IMR-90 (cell line): Measurements from ENCODE around the gene FAS. TPM values are rescaled to one million over a fixed set of nuclear protein-coding genes. Genes with fewer than 3 reads are reported as not detected.

ENCODE experiments used
- ATAC-seq: fragments of 200-7000 bp; cut with Tn5 transposase; 2 replicates; pipeline ENCODE4 v1.9.1; 2020; ENCODE audit warnings: low read depth, mild to moderate bottlenecking, moderate library complexity
- BruUV-seq: library from RNA; stranded (reverse); fragments of 400-500 nt; replicated peaks from 2 replicates; lab custom pipeline; 2021; lab: Mats Ljungman, UMichigan
- CTCF ChIA-PET: fragments of 300-600 bp; formaldehyde crosslinking; extraction: SDS; loops from one replicate; lab custom pipeline; 2021; ENCODE audit warnings: antibody characterized with exemption; lab: Yijun Ruan, JAX
- POLR2A ChIA-PET: fragments of 300-600 bp; sonication (Branson Sonifier 250); formaldehyde crosslinking; loops from one replicate; lab custom pipeline; 2022; ENCODE audit warnings: antibody characterized with exemption; ENCODE audit not compliant: unreplicated experiment; lab: Charles Lee
- DNase-seq: peaks from one replicate; pipeline ENCODE4 v3.0.0; 2013
- H2AFZ ChIP-seq: replicated peaks from 2 replicates; pipeline ENCODE3; 2013; ENCODE audit warnings: low read length, mild to moderate bottlenecking; ENCODE audit not compliant: poor library complexity
- H2AK5ac ChIP-seq: 2 replicates; pipeline ENCODE4 v1.6.1; 2013; ENCODE audit warnings: low read depth, low read length, inconsistent platforms
- H2AK9ac ChIP-seq: replicated peaks from 2 replicates; pipeline ENCODE3; 2013; ENCODE audit warnings: mild to moderate bottlenecking, low read depth, low read length, moderate library complexity; ENCODE audit not compliant: poor library complexity
- H2BK120ac ChIP-seq: 2 replicates; pipeline ENCODE4 v1.6.1; 2013; ENCODE audit warnings: low read depth, low read length, inconsistent platforms
- H2BK15ac ChIP-seq: 3 replicates; pipeline ENCODE4 v1.6.1; 2013; ENCODE audit warnings: low read depth, low read length, inconsistent platforms
- H2BK20ac ChIP-seq: 2 replicates; pipeline ENCODE4 v1.6.1; 2013; ENCODE audit warnings: low read depth, mild to moderate bottlenecking, inconsistent platforms, low read length, moderate library complexity
- H2BK5ac ChIP-seq: 2 replicates; pipeline ENCODE4 v1.6.1; 2013; ENCODE audit warnings: mild to moderate bottlenecking, low read depth, low read length, inconsistent platforms; ENCODE audit not compliant: poor library complexity, severe bottlenecking
- H3K14ac ChIP-seq: replicated peaks from 2 replicates; pipeline ENCODE4 v1.6.1; 2013; ENCODE audit warnings: low read depth, low read length, inconsistent platforms
- H3K18ac ChIP-seq: 2 replicates; pipeline ENCODE4 v1.6.1; 2013; ENCODE audit warnings: low read depth, low read length, control low read depth
- H3K23ac ChIP-seq: 2 replicates; pipeline ENCODE4 v1.6.1; 2013; ENCODE audit warnings: low read depth, low read length, inconsistent platforms
- H3K27ac ChIP-seq: 2 replicates; pipeline ENCODE4 v1.5.1; 2013; ENCODE audit warnings: mild to moderate bottlenecking, control low read depth, low read length; ENCODE audit not compliant: insufficient read depth
- H3K27me3 ChIP-seq: 2 replicates; pipeline ENCODE4 v1.6.1; 2013; ENCODE audit warnings: low read length; ENCODE audit not compliant: control insufficient read depth, insufficient read depth
- H3K36me3 ChIP-seq: 2 replicates; pipeline ENCODE4 v1.6.1; 2013; ENCODE audit warnings: low read length, mixed read lengths; ENCODE audit not compliant: control insufficient read depth, insufficient read depth
- H3K4ac ChIP-seq: 2 replicates; pipeline ENCODE4 v1.6.1; 2013; ENCODE audit warnings: low read depth, low read length, inconsistent platforms
- H3K4me1 ChIP-seq: 2 replicates; pipeline ENCODE4 v1.6.1; 2013; ENCODE audit warnings: low read length, mixed read lengths; ENCODE audit not compliant: control insufficient read depth, insufficient read depth
- H3K4me2 ChIP-seq: 2 replicates; pipeline ENCODE4 v1.6.1; 2013; ENCODE audit warnings: low read depth, mild to moderate bottlenecking, control low read depth, low read length, moderate library complexity
- H3K4me3 ChIP-seq: 2 replicates; pipeline ENCODE4 v1.5.1; 2013; ENCODE audit warnings: low read depth, mild to moderate bottlenecking, control low read depth, low read length, moderate library complexity; ENCODE audit not compliant: insufficient read depth
- H3K56ac ChIP-seq: 2 replicates; pipeline ENCODE4 v1.6.1; 2013; ENCODE audit warnings: low read length, inconsistent platforms; ENCODE audit not compliant: insufficient read depth; ENCODE audit errors: extremely low read depth
- H3K79me1 ChIP-seq, 2 experiments: 2 replicates each; pipeline ENCODE4 v1.6.1; 2013; ENCODE audit warnings: low read length in 2 of 2, inconsistent platforms in 1 of 2, low read depth in 1 of 2
- H3K9ac ChIP-seq: 2 replicates; pipeline ENCODE4 v1.6.1; 2013; ENCODE audit warnings: low read depth, low read length, control low read depth
- H3K9me1 ChIP-seq: 2 replicates; pipeline ENCODE4 v1.6.1; 2013; ENCODE audit warnings: low read length, inconsistent platforms; ENCODE audit not compliant: insufficient read depth
- H3K9me3 ChIP-seq: 2 replicates; pipeline ENCODE4 v1.6.1; 2013; ENCODE audit warnings: low read length; ENCODE audit not compliant: control insufficient read depth, insufficient read depth
- H4K20me1 ChIP-seq: 2 replicates; pipeline ENCODE4 v1.6.1; 2013; ENCODE audit warnings: low read length, inconsistent platforms; ENCODE audit not compliant: insufficient read depth
- H4K5ac ChIP-seq: 2 replicates; pipeline ENCODE4 v1.6.1; 2013; ENCODE audit warnings: mild to moderate bottlenecking, low read depth, low read length, control low read depth
- H4K8ac ChIP-seq, 2 experiments: 2 replicates each; pipeline ENCODE4 v1.6.1; 2013; ENCODE audit warnings: low read depth in 2 of 2, low read length in 2 of 2, control low read depth in 1 of 2, inconsistent platforms in 1 of 2
- H4K91ac ChIP-seq: 2 replicates; pipeline ENCODE4 v1.6.1; 2013; ENCODE audit warnings: low read depth, low read length, inconsistent platforms; ENCODE audit not compliant: insufficient read depth
- CTCF ChIP-seq: conservative IDR thresholded peaks from 2 replicates; pipeline ENCODE4 v1.5.1; 2012; ENCODE audit warnings: mild to moderate bottlenecking, low read depth, low read length, improper control_type of control experiment
- ELK1 ChIP-seq: fragments of 150-350 bp; IDR thresholded peaks from 2 replicates; pipeline ENCODE4 v1.6.1; 2016; ENCODE audit warnings: low read depth, mild to moderate bottlenecking, low read length, moderate library complexity, borderline replicate concordance
- FOS ChIP-seq: fragments of 150-350 bp; IDR thresholded peaks from 2 replicates; pipeline ENCODE4 v1.6.1; 2016; ENCODE audit warnings: low read depth, low read length
- NFE2L2 ChIP-seq: fragments of 150-350 bp; IDR thresholded peaks from 2 replicates; pipeline ENCODE4 v1.6.1; 2016; ENCODE audit warnings: low read depth, mild to moderate bottlenecking, low read length
- RAD21 ChIP-seq: IDR thresholded peaks from 2 replicates; pipeline ENCODE4 v1.6.1; 2012; ENCODE audit warnings: low read length, improper control_type of control experiment
- SMC3 ChIP-seq: fragments of 150-350 bp; IDR thresholded peaks from 2 replicates; pipeline ENCODE4 v1.6.1; 2016; ENCODE audit warnings: low read depth, mild to moderate bottlenecking, antibody characterized with exemption, low read length, moderate library complexity
- WGBS, 2 experiments: methylation state at CpG; one replicate each; pipeline versions ENCODE4 v1.1.5 to v1.1.7; 2013; ENCODE audit warnings: missing lambda C conversion rate in 2 of 2; ENCODE audit not compliant: insufficient read length in 1 of 2; ENCODE audit errors: extremely low coverage in 2 of 2; 5-methylcytosine and 5-hydroxymethylcytosine counted together
- dilution Hi-C: fragments of 300-500 bp; cut with HindIII; formaldehyde crosslinking; loops from one replicate; pipeline ENCODE4 v1.14.3; 2018; ENCODE audit warnings: low sequenced_read_pairs; ENCODE audit not compliant: unreplicated experiment
- in situ Hi-C: fragments of 300-500 bp; cut with MboI; formaldehyde crosslinking; loops from 3 replicates; pipeline ENCODE4 v1.14.3; 2019; ENCODE audit warnings: low sequenced_read_pairs, inconsistent platforms, mixed read lengths
- intact Hi-C: fragments of 100-400 bp; cut with micrococcal nuclease; formaldehyde crosslinking; loops from 2 replicates; pipeline ENCODE4 v1.10.0; 2022
- polyA plus RNA-seq, 3 experiments: library from polyadenylated mRNA; depleted of rRNA; stranded (reverse); fragments of >200 nt; gene quantifications; 2 replicates each; pipeline ENCODE4 v1.2.3, GENCODE V29; 2012; ENCODE audit warnings: low replicate concordance in 1 of 3
- total RNA-seq: library from RNA; depleted of rRNA; stranded (reverse); fragments of >200 nt; gene quantifications from 2 replicates; pipeline ENCODE4 v1.2.3, GENCODE V29; 2012

Gene FAS
- total and polyA plus RNA-seq, 2 of the 4 experiments (the other 2 are of a cell fraction) = 34.3 to 53.8 TPM

GRCh38 chr10:89029785-89030437, 39.3 kb downstream of the FAS start:
- intact Hi-C loops = loop anchor here (1.0 to 5.0 kb wide), 3 partner anchors 42 to 187 kb away; no protein-coding TSS in a partner anchor
- Histone ChIP-seq H2BK20ac (no peak overlapping the region), H3K4ac (no peak overlapping the region), H2AK5ac (no peak overlapping the region), H2AK9ac (no peak overlapping the region), H3K14ac (no peak overlapping the region), H3K4me3 (no peak overlapping the region), H3K79me1 (no peaks in the 10 kb centered on the region), H3K36me3 (no peaks in the 10 kb centered on the region), H3K27ac (no peak overlapping the region), H3K56ac (no peak overlapping the region), H4K5ac (no peak overlapping the region), H3K18ac (no peak overlapping the region), H2AFZ (peak overlapping the region; percentile 58), H4K20me1 (no peaks in the 10 kb centered on the region), H2BK15ac (no peak overlapping the region), H3K4me2 (peak overlapping the region; percentile 46), H3K9ac (no peak overlapping the region), H3K23ac (no peak overlapping the region), H3K4me1 (peaks cover 16% of the 10 kb centered on the region), H3K9me1 (peaks cover 5% of the 10 kb centered on the region), H4K91ac (no peak overlapping the region), H2BK120ac (0 out of 2 replicates have a peak overlapping the region, but pooled peaks have one; percentile 9), H3K27me3 (no peaks in the 10 kb centered on the region), H2BK5ac (no peak overlapping the region), H4K8ac (no peak overlapping the region), H3K9me3 (no peaks in the 10 kb centered on the region)
- ChIA-PET CTCF (interaction anchor here (0.6 to 1.9 kb wide), 9 partner anchors 10 to 188 kb away, joined by 3 to 12 read pairs (median 7); partner anchors contain the start of gene CH25H), POLR2A (interaction anchor here (1.1 kb wide), 1 partner anchor 178 kb away, joined by 3 read pairs; no protein-coding TSS in a partner anchor)
- peak; percentile 57 for ATAC-seq
- no TSS peak for BruUV-seq
- in situ Hi-C loops = loop anchor here (5.0 to 10.0 kb wide), 2 partner anchors 182 to 355 kb away; no protein-coding TSS in a partner anchor
- TF ChIP-seq NFE2L2 (no peak), FOS (no peak), ELK1 (no peak), SMC3 (peak; percentile 97), CTCF (peak; percentile 92), RAD21 (peak; percentile 95)
- DNase-seq = peak; percentile 84
- dilution Hi-C loops = no loop called here
- WGBS, 2 experiments = no CpG with 5 or more reads among the region's 8 CpGs
